Measurements from ENCODE around the gene ARHGEF33. TPM values are rescaled to one million over a fixed set of nuclear protein-coding genes. Genes with fewer than 3 reads are reported as not detected.

The ARHGEF33 gene
- total RNA-seq, 4 donors from 2014 or later = 0.66 to 2.1 (median 0.82) TPM

DNA sequence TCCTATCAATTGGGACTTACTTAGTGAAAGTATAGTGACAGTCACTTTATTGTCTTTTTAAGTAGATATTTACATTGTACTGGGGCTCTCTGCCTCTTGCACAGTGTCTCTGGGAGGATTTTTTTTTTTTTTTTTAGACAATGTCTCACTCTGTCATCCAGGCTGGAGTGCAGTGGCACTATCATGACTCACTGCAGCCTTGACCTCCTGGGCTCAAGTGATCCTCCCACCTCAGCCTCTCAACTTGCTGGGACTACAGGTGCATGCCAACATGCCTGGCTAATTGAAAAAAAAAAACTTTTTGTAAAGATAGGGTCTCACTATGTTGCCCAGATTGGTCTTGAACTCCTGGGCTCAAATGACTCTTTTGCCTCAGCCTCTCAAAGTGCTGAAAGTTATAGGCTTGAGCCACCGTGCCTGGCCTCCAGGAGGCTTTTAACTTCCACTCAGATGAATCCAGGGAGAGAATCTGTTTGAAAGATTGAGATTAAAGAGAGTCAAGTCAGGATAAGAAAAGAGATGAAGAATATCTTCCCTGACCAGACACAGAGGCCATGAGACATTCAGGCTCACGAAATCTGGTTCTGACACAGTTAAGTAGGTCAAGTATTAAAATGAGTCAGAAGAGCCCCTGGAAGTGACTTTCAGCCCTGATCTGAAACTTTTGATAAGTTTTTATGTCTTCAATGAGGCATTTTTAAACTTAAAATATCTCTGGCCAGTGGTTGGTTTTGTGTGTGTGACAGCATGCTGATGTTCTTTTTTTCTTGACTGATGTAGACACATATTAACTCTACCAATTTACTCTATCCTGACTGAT is 18.3 kb downstream of the ARHGEF33 start:
- intact Hi-C loops (cut with DNase I) = no loop called here
- no peaks in the 10 kb centered on the region for H3K9me3 ChIP-seq
- DNase-seq (ENCODE audit: extremely low spot score) = no peak
- no peaks in the 10 kb centered on the region for H3K27me3 ChIP-seq
- 91% methylated on average over 2 of the region's 2 CpGs for WGBS
- no peaks in the 10 kb centered on the region for H3K4me1 ChIP-seq
- no peaks in the 10 kb centered on the region for H3K36me3 ChIP-seq
- TF ChIP-seq POLR2A (IDR thresholded peaks at IDR 0.05; ENCODE audit: low read depth) (no peak), EP300 (IDR thresholded peaks at IDR 0.05) (no peak), POLR2AphosphoS5 (IDR thresholded peaks at IDR 0.05) (no peak)
- TF ChIP-seq, protein P1, sequence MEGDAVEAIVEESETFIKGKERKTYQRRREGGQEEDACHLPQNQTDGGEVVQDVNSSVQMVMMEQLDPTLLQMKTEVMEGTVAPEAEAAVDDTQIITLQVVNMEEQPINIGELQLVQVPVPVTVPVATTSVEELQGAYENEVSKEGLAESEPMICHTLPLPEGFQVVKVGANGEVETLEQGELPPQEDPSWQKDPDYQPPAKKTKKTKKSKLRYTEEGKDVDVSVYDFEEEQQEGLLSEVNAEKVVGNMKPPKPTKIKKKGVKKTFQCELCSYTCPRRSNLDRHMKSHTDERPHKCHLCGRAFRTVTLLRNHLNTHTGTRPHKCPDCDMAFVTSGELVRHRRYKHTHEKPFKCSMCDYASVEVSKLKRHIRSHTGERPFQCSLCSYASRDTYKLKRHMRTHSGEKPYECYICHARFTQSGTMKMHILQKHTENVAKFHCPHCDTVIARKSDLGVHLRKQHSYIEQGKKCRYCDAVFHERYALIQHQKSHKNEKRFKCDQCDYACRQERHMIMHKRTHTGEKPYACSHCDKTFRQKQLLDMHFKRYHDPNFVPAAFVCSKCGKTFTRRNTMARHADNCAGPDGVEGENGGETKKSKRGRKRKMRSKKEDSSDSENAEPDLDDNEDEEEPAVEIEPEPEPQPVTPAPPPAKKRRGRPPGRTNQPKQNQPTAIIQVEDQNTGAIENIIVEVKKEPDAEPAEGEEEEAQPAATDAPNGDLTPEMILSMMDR (IDR thresholded peaks at IDR 0.05) = no peak
- H3K4me3 ChIP-seq = no peak overlapping the region
- no peak overlapping the region for H3K27ac ChIP-seq (replicated peaks in 1 of 4)

DNA sequence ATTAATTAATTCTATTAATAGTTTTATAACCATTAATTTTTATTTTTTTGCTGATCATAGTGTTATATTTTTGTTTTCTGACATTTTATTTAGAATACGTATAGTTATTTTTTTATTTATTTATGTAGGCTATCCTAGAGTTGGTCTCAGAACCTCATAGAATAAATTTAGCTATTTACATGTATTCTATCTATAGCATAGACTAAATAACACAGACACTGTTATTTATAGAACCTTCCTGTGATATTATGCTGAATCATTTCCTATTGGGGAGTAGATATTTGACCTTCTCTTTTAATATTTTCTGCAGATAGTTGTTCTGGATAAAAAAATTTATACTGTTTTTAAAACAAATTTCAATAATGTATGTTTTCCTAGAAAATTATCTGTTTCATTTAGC is 20.2 kb downstream of the ARHGEF33 start:
- no peak for DNase-seq (ENCODE audit: extremely low spot score)
- H3K4me3 ChIP-seq = no peak overlapping the region
- no peaks in the 10 kb centered on the region for H3K9me3 ChIP-seq
- H3K4me1 ChIP-seq = no peaks in the 10 kb centered on the region
- no peaks in the 10 kb centered on the region for H3K36me3 ChIP-seq
- TF ChIP-seq POLR2A (IDR thresholded peaks at IDR 0.05; ENCODE audit: low read depth) (no peak), POLR2AphosphoS5 (IDR thresholded peaks at IDR 0.05) (no peak)
- TF ChIP-seq, protein P1 (IDR thresholded peaks at IDR 0.05) = no peak
- 91% methylated on average over 1 of the region's 1 CpG for WGBS
- intact Hi-C loops (cut with DNase I) = no loop called here
- H3K27ac ChIP-seq (replicated peaks in 1 of 4) = no peak overlapping the region
- no peaks in the 10 kb centered on the region for H3K27me3 ChIP-seq

DNA sequence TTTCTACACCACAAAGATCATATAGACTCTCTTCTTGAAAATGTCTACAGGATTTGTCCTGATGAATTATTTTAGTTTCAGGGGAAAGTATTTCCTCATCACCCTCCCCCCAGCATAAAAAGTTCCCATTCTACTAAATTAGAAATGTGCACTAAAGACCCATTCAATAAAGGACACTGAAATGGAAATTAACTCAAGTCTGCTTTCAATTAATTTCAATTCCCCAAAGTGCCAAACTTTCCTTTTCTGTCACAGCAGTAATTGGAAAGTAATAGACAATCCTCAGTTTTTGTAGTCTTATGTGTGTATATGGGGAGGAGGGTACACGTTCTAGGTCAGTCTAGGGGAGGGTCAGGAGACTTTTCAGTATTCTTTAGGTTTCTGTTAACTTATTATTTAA is 21.5 kb downstream of the ARHGEF33 start:
- no peak overlapping the region for H3K27ac ChIP-seq (replicated peaks in 1 of 4)
- no peaks in the 10 kb centered on the region for H3K4me1 ChIP-seq
- no peak overlapping the region for H3K4me3 ChIP-seq
- no peaks in the 10 kb centered on the region for H3K9me3 ChIP-seq
- TF ChIP-seq POLR2A (IDR thresholded peaks at IDR 0.05; ENCODE audit: low read depth) = no peak
- no peak for TF ChIP-seq POLR2AphosphoS5 (IDR thresholded peaks at IDR 0.05)
- TF ChIP-seq, protein P1 (IDR thresholded peaks at IDR 0.05) = no peak
- no peak for TF ChIP-seq EP300 (IDR thresholded peaks at IDR 0.05)
- DNase-seq (ENCODE audit: extremely low spot score) = no peak
- H3K27me3 ChIP-seq = no peaks in the 10 kb centered on the region
- WGBS = 91% methylated on average over 1 of the region's 1 CpG
- no peaks in the 10 kb centered on the region for H3K36me3 ChIP-seq
- intact Hi-C loops (cut with DNase I) = no loop called here

DNA sequence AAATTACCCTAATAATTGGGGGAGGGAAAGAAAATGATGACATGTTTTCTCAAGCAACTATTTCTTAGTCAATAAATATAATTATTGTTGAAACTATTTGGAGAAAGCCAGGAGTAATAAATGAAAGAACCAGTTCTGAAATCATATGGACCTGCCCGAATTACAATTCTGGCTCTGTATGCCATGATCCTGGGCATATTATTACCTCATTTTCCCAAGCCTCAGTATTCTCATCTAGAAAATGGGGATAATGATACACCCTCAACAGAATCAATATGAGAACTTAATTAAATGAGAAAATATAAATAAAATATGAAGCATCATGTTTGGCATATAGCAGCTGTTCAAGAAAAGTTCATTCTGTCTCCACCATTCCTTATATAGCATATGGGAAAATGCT is 22.9 kb downstream of the ARHGEF33 start:
- Histone ChIP-seq H3K9me3 (no peaks in the 10 kb centered on the region), H3K27ac (replicated peaks in 1 of 4) (no peak overlapping the region), H3K36me3 (no peaks in the 10 kb centered on the region), H3K4me1 (no peaks in the 10 kb centered on the region), H3K4me3 (no peak overlapping the region), H3K27me3 (no peaks in the 10 kb centered on the region)
- no peak for DNase-seq (ENCODE audit: extremely low spot score)
- WGBS = 73% methylated on average over 1 of the region's 1 CpG
- intact Hi-C loops (cut with DNase I) = no loop called here
- TF ChIP-seq POLR2A (IDR thresholded peaks at IDR 0.05; ENCODE audit: low read depth) (no peak), EP300 (IDR thresholded peaks at IDR 0.05) (no peak), POLR2AphosphoS5 (IDR thresholded peaks at IDR 0.05) (no peak)
- TF ChIP-seq, protein P1 (IDR thresholded peaks at IDR 0.05) = no peak
